GM13977 (cell line): ENCODE results near the gene DACT3.

Experiments used
- DNase-seq: peaks from one replicate; pipeline ENCODE4 v3.0.0; 2012; ENCODE audit warnings: low spot score
- CTCF ChIP-seq: IDR thresholded peaks from 2 replicates; pipeline ENCODE4 v1.5.1; 2012; ENCODE audit warnings: mild to moderate bottlenecking, control low read depth; ENCODE audit not compliant: insufficient read depth; ENCODE audit errors: extremely low read depth, missing control alignments
- in situ Hi-C: fragments of 300-500 bp; cut with MboI; formaldehyde crosslinking; loops from one replicate; pipeline ENCODE4 v1.12.0; 2022; ENCODE audit warnings: low sequenced_read_pairs, low pct_unique_long_range_greater_than_20kb, mixed read lengths, inconsistent platforms; ENCODE audit not compliant: unreplicated experiment

The DACT3 gene

DNA sequence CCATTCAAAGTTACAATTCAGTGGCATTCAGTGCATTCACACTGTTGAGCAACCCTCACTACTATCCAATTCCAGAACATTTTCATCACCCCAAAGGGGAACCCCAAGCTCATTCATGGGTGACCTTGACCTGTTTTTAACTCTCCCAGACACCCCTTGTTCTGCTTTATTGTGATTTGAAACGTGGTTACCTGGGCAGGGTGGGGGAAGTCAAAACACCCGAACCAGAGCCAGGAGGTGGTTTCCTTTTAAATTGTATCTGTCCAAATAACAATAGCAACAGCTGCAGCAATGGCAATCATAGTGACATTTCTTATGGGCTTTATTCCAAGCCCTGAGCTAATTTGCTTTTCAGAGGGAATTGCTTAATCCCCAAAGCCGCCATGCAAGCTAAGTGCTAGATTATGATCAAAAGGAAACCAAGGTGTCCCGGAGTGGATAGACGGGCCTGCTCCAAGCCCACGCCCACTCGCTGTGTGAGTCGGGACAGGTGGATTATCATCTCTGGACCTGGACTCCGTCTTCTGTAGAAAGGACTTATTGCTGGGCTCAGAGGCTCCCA is 42.2 kb downstream of the DACT3 start:
- peak; percentile 71 for DNase-seq
- in situ Hi-C loops = no loop called here

DNA sequence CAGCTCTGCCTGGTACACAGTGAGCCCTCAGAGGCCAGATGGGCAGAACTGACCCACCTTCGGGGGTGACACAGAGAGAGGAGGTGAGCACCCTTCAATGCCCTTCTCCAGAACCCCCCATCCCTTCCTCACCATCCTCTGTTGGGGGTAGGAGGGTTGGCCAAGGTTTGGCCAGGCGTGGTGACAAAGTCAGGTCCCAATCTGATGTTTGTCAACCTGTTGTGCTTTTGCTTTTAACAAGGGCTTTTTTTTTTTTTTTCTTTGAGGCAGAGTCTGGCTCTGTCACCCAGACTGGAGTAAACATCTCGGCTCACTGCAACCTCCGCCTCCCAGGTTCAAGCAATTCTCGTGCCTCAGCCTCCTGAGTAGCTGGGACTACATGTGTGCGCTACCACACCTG is 43.4 kb downstream of the DACT3 start:
- DNase-seq = no peak
- TF ChIP-seq CTCF = no peak
- in situ Hi-C loops = no loop called here

More for the DNA sequence above, 42.2 kb downstream of the DACT3 start:
- TF ChIP-seq CTCF = no peak

- peak; percentile 63 for DNase-seq
- peak; percentile 61 for TF ChIP-seq CTCF
- in situ Hi-C loops = no loop called here
Measured at GRCh38 chr19:46616631-46617322, 44.2 kb downstream of the DACT3 start.

DNA sequence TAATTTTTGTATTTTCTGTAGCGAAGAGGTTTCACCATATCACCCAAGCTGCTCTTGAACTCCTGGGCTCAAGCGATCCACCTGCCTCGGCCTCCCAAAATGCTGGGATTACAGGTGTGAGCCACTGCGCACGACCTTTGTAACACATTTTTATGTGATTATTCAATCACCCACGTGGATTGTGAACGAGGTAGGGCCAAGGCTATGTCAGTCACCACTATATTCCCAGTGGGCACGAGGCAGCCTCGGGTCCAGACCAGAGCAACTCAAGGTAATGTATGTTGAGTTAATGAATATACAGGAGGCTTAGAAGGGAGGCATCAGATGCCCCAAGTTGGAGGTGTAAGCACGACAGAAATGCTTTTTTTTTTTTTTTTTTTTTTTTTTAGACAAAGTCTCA is 45.0 kb downstream of the DACT3 start:
- TF ChIP-seq CTCF = no peak
- in situ Hi-C loops = no loop called here
- no peak for DNase-seq

DNA sequence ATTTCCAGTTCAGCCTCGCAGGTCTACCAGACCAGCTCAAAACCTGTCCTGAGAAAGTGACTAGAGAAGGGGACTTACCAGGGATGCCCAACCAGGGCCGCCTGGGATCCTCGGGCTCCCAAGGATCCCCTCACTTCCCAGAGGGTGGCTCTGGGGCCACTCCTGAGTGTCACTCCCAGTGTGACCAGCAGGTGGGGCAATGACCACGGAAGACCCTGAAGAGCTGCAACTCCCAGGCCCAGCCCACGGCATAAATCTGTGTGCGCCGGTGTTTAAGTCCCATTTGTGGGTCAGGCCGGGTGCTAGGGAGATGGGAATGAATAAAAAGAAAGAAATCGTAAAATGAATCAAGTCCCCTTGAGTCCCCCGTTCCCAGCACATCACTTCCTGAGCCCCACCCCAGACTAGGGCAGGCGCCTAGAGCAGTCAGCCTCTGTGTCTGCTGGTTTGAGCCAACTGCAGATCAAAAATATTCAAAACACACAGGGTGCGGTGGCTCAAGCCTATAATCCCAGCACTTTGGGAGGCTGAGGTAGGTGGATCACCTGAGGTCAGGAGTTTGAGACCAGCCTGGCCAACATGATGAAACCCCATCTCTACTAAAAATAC is 46.8 kb downstream of the DACT3 start:
- TF ChIP-seq CTCF = peak; percentile 90
- peak; percentile 82 for DNase-seq
- in situ Hi-C loops = loop anchor here (5.0 kb wide), 1 partner anchor 48 kb away; the partner anchor contains the start of gene DACT3

- in situ Hi-C loops = loop anchor here (5.0 kb wide), 1 partner anchor 49 kb away; the partner anchor contains the start of gene DACT3
- DNase-seq = no peak
- no peak for TF ChIP-seq CTCF
Measured at GRCh38 chr19:46613525-46613924, 47.5 kb downstream of the DACT3 start.
